MCF 10A (cell line): ENCODE data around the gene ZCCHC4. TPM values are rescaled to one million over a fixed set of nuclear protein-coding genes. Genes with fewer than 3 reads are reported as not detected.

Experiments used
- BruUV-seq: library from RNA; stranded (reverse); fragments of 400-500 nt; replicated peaks from 2 replicates; lab custom pipeline; 2021; lab: Mats Ljungman, UMichigan
- CTCF ChIA-PET: fragments of 300-600 bp; sonication (Branson Sonifier 250); formaldehyde crosslinking; extraction: SDS; loops from one replicate; lab custom pipeline; 2021; ENCODE audit warnings: antibody characterized with exemption, inconsistent platforms; lab: Yijun Ruan, JAX
- POLR2A ChIA-PET: fragments of 300-600, 350-650 bp; sonication (Branson Sonifier 250); formaldehyde crosslinking; extraction: SDS; loops from one replicate; lab custom pipeline; 2020; ENCODE audit warnings: antibody characterized with exemption, inconsistent platforms; lab: Yijun Ruan, JAX
- DNase-seq: peaks from one replicate; pipeline ENCODE4 v3.0.0-alpha.2; 2018; ENCODE audit not compliant: unreplicated experiment
- H3K27ac Mint-ChIP-seq: one replicate; pipeline ENCODE4 v1.8.0; 2022; ENCODE audit warnings: mild to moderate bottlenecking, low read depth, mixed read lengths; ENCODE audit not compliant: unreplicated experiment
- H3K27me3 Mint-ChIP-seq: one replicate; pipeline ENCODE4 v1.8.0; 2022; ENCODE audit warnings: mixed read lengths; ENCODE audit not compliant: insufficient read depth, unreplicated experiment
- H3K36me3 Mint-ChIP-seq: one replicate; pipeline ENCODE4 v1.8.0; 2022; ENCODE audit warnings: mild to moderate bottlenecking, moderate library complexity, mixed read lengths; ENCODE audit not compliant: insufficient read depth, unreplicated experiment
- H3K4me1 Mint-ChIP-seq: one replicate; pipeline ENCODE4 v1.8.0; 2022; ENCODE audit warnings: mixed read lengths; ENCODE audit not compliant: insufficient read depth, unreplicated experiment
- H3K4me3 Mint-ChIP-seq: one replicate; pipeline ENCODE4 v1.8.0; 2022; ENCODE audit warnings: mild to moderate bottlenecking, moderate library complexity, mixed read lengths; ENCODE audit not compliant: unreplicated experiment
- H3K9me3 Mint-ChIP-seq: one replicate; pipeline ENCODE4 v1.8.0; 2022; ENCODE audit warnings: mixed read lengths; ENCODE audit not compliant: unreplicated experiment
- intact Hi-C: fragments of 100-400 bp; cut with micrococcal nuclease; formaldehyde crosslinking; loops from 2 replicates; pipeline ENCODE4 v1.14.1; 2022
- total RNA-seq: library from RNA; stranded (reverse); gene quantifications from 2 replicates; pipeline ENCODE4 v1.2.3, GENCODE V29; 2022
- TF ChIP-seq, protein P1 (sequence below): fragments of 200-600 bp; IDR thresholded peaks from one replicate; pipeline ENCODE4 v1.8.0; 2022; ENCODE audit warnings: antibody characterized with exemption, mild to moderate bottlenecking; ENCODE audit not compliant: unreplicated experiment

The ZCCHC4 gene
- total RNA-seq, 1 experiment from 2014 or later = 7.7 TPM

DNA sequence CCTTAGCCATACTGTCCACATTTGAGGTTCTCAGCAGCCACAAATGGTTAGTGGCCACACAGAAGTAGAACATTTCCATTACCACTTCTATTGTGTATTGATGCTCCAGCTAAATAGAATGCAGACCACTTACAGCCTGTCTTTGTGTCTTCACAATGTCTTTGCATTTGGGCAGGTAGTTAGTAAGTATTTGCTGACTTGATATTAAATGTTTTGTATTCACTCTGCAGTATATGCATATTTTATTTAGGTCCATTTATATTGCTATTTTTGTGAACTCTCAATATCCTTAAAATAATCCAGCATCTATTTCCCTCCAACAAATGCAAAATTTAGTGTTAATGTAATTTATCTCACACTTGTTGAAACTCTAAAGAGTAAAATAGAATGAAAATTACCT is 91.1 kb downstream of the ZCCHC4 start:
- Mint-ChIP-seq H3K36me3 (peaks cover 78% of the 10 kb centered on the region), H3K9me3 (no peaks in the 10 kb centered on the region), H3K4me1 (peaks cover 9% of the 10 kb centered on the region), H3K27ac (no peak overlapping the region), H3K4me3 (no peak overlapping the region), H3K27me3 (no peaks in the 10 kb centered on the region)
- TF ChIP-seq, protein P1, sequence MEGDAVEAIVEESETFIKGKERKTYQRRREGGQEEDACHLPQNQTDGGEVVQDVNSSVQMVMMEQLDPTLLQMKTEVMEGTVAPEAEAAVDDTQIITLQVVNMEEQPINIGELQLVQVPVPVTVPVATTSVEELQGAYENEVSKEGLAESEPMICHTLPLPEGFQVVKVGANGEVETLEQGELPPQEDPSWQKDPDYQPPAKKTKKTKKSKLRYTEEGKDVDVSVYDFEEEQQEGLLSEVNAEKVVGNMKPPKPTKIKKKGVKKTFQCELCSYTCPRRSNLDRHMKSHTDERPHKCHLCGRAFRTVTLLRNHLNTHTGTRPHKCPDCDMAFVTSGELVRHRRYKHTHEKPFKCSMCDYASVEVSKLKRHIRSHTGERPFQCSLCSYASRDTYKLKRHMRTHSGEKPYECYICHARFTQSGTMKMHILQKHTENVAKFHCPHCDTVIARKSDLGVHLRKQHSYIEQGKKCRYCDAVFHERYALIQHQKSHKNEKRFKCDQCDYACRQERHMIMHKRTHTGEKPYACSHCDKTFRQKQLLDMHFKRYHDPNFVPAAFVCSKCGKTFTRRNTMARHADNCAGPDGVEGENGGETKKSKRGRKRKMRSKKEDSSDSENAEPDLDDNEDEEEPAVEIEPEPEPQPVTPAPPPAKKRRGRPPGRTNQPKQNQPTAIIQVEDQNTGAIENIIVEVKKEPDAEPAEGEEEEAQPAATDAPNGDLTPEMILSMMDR = no peak
- DNase-seq = no peak
- POLR2A ChIA-PET = interaction anchor here (1.0 to 2.3 kb wide), 2 partner anchors 15 to 27 kb away, joined by 3 to 5 read pairs; partner anchors contain the start of gene ANAPC4
- BruUV-seq = no TSS peak
- CTCF ChIA-PET = interaction anchor here (0.6 to 0.7 kb wide), 2 partner anchors 133 to 455 kb away, joined by 3 read pairs; no protein-coding TSS in a partner anchor
- intact Hi-C loops = no loop called here

DNA sequence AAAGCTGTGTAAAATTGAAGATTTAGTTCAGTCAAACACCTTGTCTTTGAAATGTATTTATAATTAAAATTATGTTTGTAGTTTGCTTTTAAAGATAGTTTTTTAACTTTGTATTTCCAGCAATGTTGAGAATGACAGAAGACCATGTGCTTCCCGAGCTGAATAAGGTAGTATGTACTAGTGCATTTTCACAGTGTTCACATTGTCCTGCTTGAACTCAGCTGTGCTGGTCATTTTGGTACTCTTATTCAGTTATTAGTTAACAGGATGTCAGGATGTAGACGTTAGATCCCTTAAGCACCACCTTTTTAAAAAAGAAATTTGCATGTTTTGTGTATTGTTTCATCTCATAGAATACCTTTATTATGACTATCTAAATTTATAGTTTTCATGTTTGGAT is 92.9 kb downstream of the ZCCHC4 start:
- Mint-ChIP-seq H3K27me3 (no peaks in the 10 kb centered on the region), H3K36me3 (peaks cover 78% of the 10 kb centered on the region), H3K27ac (no peak overlapping the region), H3K4me1 (peaks cover 2% of the 10 kb centered on the region), H3K9me3 (no peaks in the 10 kb centered on the region), H3K4me3 (no peak overlapping the region)
- intact Hi-C loops = no loop called here
- no TSS peak for BruUV-seq
- POLR2A ChIA-PET = no interaction called here
- DNase-seq = no peak
- TF ChIP-seq, protein P1 = no peak
- CTCF ChIA-PET = interaction anchor here (0.6 to 1.1 kb wide), 2 partner anchors 35 to 125 kb away, joined by 3 read pairs; no protein-coding TSS in a partner anchor

DNA sequence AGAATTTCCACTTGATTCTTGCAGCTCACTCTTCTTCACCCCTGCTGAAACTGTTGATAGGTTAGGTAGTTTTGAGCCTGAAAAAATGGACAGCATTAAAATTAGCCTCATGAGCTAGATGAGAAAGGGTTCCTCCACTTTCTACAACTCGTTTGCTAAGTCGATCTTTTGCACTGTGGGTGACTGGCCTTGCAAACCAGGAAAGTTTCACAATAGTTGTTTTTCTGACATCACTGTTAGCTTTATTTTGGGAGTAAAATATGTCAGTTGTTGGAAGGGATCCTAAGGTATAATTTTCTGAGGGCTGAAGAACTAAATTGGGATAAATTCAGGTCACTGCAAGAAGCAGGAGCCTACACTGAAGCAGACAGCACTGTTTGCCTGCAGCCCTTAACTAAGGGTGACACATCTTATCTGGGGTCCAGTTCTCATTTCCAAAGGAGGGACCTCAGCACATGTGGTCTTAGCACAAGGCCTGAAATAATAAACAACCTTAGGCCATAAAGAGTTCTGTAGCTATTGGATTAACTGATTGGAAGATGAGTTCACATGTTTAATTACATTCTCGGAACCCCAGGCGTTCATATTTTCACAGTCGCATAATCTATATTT is 93.6 kb downstream of the ZCCHC4 start:
- no peaks in the 10 kb centered on the region for H3K4me1 Mint-ChIP-seq
- TF ChIP-seq, protein P1 = no peak
- POLR2A ChIA-PET = no interaction called here

DNA sequence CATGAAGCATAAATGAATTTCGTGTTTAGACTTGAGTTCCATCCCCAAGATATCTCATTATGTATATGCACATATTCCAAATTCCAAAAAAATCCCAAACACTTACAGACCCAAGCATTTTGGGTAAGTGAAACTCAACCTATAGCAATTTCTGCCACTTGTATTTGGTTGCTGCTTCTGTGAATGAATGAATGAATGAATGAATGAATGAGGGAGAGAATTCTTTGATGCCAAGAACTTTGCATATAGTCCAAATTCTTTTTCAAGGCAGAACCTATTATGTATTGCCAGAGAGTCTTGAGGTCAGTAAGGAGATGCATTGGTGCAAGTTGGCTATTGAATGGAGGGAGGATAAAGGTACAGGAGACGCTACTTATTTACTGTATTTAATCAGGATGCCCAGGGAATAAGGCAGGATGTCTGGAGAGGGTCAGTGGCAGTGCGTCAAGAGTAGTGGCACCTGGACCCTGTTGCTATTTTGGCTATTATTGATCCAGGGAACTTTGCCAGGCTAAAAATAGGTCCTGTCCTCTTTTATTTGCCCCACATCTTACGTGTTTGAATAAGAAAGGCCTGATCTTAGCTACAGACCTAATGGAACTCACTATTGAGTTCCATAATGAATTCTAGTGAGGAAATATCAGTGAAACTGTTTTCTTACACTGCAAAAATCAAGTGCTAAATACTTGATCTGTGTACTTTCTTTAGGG is 98.4 kb downstream of the ZCCHC4 start:
- no TSS peak for BruUV-seq
- no peaks in the 10 kb centered on the region for H3K27me3 Mint-ChIP-seq
- no peak overlapping the region for H3K27ac Mint-ChIP-seq

More for the DNA sequence above, 93.6 kb downstream of the ZCCHC4 start:
- intact Hi-C loops = no loop called here
- Mint-ChIP-seq H3K27me3 (no peaks in the 10 kb centered on the region), H3K36me3 (peaks cover 78% of the 10 kb centered on the region), H3K9me3 (no peaks in the 10 kb centered on the region), H3K27ac (no peak overlapping the region), H3K4me3 (no peak overlapping the region)
- CTCF ChIA-PET = interaction anchor here (1.1 kb wide), 1 partner anchor 34 kb away, joined by 3 read pairs; no protein-coding TSS in a partner anchor
- no peak for DNase-seq
- BruUV-seq = no TSS peak

More for the DNA sequence above, 98.4 kb downstream of the ZCCHC4 start:
- ChIA-PET CTCF (no interaction called here), POLR2A (no interaction called here)
- TF ChIP-seq, protein P1 = no peak
- H3K4me3 Mint-ChIP-seq = no peak overlapping the region
- intact Hi-C loops = no loop called here
- H3K9me3 Mint-ChIP-seq = no peaks in the 10 kb centered on the region
- DNase-seq = no peak
- H3K4me1 Mint-ChIP-seq = no peaks in the 10 kb centered on the region
- peaks cover 81% of the 10 kb centered on the region for H3K36me3 Mint-ChIP-seq
